GM11168 (cell line): ENCODE results near the gene BCLAF1.

Source experiments
- in situ Hi-C: fragments of 300-500 bp; cut with MboI; formaldehyde crosslinking; loops from one replicate; pipeline ENCODE4 v1.12.0; 2022; ENCODE audit warnings: low sequenced_read_pairs; ENCODE audit not compliant: unreplicated experiment

BCLAF1 gene

DNA sequence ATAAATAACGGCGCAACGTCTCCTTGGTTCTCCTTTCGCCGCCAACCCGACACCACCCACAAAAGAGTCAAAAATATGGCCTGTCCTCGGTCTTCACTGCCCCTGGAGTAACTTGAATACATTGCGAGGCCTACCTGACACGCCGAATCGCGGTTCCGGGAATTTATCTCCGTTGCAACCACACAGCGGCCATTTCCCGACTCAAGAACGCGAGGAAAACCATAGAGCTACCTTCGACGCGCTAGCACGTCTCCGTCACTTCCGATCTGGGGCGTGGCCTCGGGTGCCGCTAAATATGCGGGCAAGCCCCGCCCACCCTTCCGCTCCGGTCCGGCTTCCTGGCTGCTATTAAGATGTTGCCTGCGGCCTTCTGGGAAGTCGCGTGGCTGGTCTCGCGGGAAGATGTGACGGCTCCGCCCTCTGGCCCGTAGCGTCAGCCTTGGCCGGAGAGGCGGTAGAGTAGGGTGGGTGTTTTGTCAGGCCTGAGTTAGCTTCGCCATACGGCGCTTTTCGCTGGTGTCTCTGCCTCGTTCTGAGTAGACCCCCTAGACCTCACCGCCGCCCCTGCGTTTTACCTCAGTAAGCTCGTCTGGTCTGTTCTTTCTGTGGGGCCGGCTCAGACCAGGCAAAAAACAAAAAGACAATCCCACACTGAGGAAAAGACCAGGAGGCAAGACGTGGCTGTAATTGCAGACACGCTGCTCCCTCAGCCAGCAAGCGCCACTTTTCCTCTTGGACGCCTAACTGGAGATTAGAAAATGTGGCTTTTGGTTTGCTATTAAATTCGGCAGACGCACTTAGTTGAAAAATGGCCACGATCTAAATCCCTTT is at the start of gene BCLAF1:
TSS of gene BCLAF1 (minus strand) at position 268 of the 831 bp plus-strand sequence. CDS start 9,980 bp downstream, outside the sequence.
- in situ Hi-C loops, result no loop called here

- in situ Hi-C loops, result no loop called here
Observed at GRCh38 chr6:136338486-136338885, 48.8 kb upstream of the BCLAF1 start.

DNA sequence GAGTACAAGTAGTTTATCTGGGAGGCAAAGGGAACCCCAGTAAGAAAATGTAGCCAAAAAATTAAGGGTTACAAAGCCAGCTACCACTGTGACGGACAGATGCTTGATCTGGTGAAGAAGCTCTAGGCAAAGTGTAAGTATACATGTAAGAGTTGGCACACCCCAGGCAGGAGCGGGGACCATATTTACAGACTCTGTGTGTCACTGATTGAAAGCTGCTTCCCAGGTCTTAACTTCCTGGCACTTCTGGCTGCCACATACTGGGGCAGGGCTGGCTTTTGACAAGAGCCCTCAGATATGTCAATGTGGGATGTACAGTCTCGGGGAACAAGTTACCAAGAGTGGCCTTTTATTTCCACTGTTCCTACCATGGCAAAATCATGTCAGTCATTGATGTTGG is 48.0 kb upstream of the BCLAF1 start:
- in situ Hi-C loops, result no loop called here

GRCh38 chr6:136337121-136337520 is 47.5 kb upstream of the BCLAF1 start:
- in situ Hi-C loops, result no loop called here

DNA sequence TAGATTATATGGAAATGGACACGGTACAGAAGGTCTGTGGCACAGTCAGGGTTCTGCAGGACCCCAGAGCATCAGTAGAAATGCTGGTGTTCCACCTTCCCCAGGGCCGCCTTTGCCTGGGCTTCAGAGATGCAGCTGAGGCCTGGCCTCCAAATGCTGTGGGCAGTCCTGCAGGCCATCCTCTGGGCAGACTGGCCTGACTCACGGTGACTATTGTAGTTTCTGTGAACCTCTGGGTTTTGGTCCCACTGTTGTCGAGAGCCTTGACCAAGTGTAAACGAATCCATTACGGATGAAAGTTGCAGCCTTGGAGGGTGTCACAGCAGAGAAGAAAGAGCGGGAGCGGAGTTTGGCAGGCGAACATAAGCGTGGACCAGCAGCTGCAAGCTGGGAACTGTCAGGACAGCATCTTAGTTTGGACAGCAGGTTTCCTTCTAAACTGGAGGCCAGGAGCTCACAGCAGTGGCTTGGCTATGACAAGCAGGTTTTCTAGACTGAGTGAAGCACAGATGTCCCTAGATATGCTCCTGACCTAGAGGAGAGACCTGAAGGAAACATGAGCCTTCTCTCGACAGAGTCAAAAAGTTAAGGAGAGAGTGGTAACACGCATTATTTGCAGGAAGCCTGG is 46.2 kb upstream of the BCLAF1 start:
- in situ Hi-C loops, result no loop called here

DNA sequence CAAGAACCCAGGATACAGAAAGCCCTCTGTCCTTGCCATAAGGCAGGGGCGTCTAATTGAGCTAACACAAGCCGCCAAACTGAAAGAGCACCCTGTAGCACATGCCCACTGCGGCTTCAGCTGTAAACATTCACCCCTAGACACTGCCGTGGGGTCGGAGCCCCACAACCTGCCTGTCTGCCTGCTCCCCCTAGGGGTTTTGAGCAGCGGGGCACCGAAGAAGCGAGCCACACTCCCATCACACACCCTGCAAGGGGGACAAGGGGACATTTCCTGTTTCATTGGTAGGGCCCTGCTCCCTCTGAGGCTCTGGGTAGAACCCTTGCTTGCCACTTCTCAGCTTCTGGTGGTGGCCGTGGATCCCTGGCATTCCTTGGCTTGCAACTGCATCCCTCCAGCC is 45.2 kb upstream of the BCLAF1 start:
- in situ Hi-C loops, result no loop called here

GRCh38 chr6:136334465-136334846 is 44.8 kb upstream of the BCLAF1 start:
- in situ Hi-C loops, result no loop called here

- in situ Hi-C loops, result no loop called here
Observed at GRCh38 chr6:136333824-136334464, 44.3 kb upstream of the BCLAF1 start.

DNA sequence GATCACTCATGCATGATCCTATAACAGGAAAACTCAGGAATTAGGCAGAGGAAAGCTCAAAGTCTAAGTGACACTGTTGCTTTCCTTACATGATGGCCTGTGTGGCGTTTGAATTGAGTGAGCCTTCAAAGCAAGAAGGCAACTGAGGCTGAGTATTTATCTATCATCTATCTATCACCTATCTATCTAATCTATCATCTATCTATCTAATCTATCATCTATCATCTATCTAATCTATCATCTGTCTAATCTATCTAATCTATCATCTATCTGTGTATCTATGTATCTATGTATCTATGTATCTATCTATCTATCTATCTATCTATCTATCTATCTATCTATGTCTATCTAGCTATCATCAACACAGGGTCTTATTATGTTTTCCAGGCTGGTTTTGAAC is 41.8 kb upstream of the BCLAF1 start:
- in situ Hi-C loops, result no loop called here

DNA sequence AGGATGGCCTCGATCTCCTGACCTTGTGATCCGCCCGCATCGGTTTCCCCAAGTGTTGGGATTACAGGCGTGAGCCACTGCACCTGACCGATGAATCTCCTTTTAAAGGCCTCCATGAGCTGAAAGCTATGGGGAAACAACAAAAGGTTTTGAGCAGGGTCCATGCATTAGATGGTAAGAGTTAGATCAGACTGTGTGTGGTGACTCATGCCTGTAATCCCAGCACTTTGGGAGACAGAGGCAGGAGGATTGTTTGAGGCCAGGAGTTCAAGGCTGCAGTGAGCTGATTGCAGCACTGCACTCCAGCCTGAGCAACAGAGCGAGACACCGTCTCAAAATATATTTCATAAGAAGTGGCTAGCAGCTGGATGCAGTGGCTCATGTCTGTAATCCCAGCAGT is 41.0 kb upstream of the BCLAF1 start:
- in situ Hi-C loops, result no loop called here

- in situ Hi-C loops, result no loop called here
Observed at GRCh38 chr6:136326038-136326553, 36.5 kb upstream of the BCLAF1 start.

DNA sequence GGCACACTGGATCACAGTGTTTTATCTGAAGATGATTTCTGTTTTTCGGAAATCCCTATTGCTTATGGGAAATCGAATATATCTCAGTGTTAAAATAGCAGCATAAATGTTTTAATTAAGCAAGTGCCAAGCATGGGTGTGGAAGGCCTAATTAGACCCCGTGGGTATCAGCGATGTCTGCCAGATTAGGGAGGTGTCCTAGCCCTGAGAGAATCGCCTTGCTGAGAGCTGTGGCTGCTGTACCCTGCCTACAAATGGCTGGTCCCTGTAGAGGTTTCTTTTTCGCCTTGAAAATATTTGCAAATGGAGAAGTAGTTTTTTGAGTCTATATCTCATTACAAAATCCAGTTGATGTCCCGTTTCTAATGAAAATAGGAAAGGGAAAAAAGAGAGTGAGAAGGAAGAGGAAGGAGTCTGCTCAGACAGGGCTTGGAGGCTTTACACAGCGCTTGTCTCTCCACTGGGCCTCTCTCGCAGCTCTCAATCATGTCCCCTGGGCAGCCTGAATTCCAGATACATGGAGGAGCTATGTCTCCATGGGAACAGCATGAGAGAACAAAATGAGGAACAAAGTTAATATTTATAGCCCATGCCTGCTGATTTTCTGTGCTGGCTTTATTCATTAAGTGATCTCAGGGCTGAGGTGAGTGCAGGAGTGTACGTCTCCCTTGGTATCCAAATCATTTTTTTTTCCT is 35.2 kb upstream of the BCLAF1 start:
- in situ Hi-C loops, result no loop called here

DNA sequence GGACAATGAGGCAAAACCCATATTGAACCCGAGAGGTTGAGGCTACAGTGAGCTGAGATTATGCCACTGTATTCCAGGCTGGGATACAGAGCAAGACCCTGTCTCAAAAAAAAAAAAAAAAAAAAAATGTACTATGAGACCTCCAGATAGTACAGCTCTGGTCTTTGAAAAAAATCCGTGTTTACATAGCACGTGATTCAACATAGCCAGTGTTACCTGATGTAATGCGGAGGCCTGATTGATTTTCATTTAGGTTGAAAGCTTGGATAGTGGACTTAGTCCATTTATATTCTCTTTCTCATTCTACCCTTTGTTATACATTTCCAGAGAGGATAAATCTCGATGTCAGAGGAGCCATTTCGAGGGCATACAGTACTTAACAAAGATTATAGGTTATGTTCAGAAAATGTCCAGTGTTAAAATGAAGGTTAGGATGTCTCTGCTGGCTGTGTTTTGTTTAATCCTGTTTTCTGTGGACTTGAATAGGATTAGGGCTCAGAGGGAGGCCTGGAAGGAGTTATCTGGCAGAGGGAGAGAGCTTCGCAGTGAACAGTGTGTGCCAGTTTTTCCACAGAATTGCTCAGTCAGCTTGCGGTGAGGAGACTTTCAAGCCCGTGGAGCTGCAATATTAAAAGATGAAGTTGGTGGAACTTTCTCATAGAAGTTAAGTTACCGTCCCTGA is 33.9 kb upstream of the BCLAF1 start:
- in situ Hi-C loops, result no loop called here

- in situ Hi-C loops, result no loop called here
Observed at GRCh38 chr6:136319732-136320131, 30.1 kb upstream of the BCLAF1 start.

DNA sequence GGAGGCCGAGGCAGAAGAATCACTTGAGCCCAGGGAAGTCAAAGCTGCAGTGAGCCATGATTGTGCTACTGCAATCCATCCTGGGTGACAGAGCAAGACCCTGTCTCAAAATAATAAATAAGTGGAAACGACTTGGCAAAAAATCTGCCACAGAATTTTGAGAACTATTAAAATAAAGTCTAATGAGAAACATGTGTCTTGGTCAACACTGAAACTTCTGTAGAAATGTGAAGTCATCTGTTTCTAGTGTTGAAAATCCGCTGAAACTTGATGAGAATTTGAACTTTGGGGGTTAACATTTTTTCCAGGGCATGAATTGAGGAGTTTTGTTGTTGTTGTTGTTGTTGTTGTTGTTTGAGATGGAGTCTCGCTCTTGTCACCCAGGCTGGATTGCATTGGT is 29.0 kb upstream of the BCLAF1 start:
- in situ Hi-C loops, result no loop called here

GRCh38 chr6:136317971-136318370 is 28.3 kb upstream of the BCLAF1 start:
- in situ Hi-C loops, result no loop called here

- in situ Hi-C loops, result no loop called here
Observed at GRCh38 chr6:136317021-136317694, 27.5 kb upstream of the BCLAF1 start.

GRCh38 chr6:136315594-136315993 is 25.9 kb upstream of the BCLAF1 start:
- in situ Hi-C loops, result no loop called here

GRCh38 chr6:136312975-136313374 is 23.3 kb upstream of the BCLAF1 start:
- in situ Hi-C loops, result no loop called here
